Glomerular endothelial cell (primary cell): Measurements from ENCODE around the gene RAB11FIP2. TPM values are rescaled to one million over a fixed set of nuclear protein-coding genes. Genes with fewer than 3 reads are reported as not detected.

Experiments used
- DNase-seq: peaks from one replicate; pipeline ENCODE4 v3.0.0-alpha.2; 2011; ENCODE audit warnings: low read depth, low spot score; ENCODE audit errors: extremely low read depth
- total RNA-seq: library from RNA; depleted of rRNA; stranded (reverse); fragments of >200 nt; gene quantifications from 2 replicates; pipeline ENCODE4 v1.2.3, GENCODE V29; 2015

Gene RAB11FIP2
- total RNA-seq, 1 donor from 2014 or later = 11.7 TPM

GRCh38 chr10:118035354-118036005 lies 11.3 kb downstream of the RAB11FIP2 start:
- DNase-seq = no peak

- DNase-seq = no peak
Measured at GRCh38 chr10:118034791-118035261, 11.9 kb downstream of the RAB11FIP2 start.

GRCh38 chr10:118033905-118034304 lies 12.8 kb downstream of the RAB11FIP2 start:
- DNase-seq = no peak

GRCh38 chr10:118032564-118032963 lies 14.2 kb downstream of the RAB11FIP2 start:
- DNase-seq = no peak

GRCh38 chr10:118031351-118032075 lies 15.2 kb downstream of the RAB11FIP2 start:
- DNase-seq = no peak

DNA sequence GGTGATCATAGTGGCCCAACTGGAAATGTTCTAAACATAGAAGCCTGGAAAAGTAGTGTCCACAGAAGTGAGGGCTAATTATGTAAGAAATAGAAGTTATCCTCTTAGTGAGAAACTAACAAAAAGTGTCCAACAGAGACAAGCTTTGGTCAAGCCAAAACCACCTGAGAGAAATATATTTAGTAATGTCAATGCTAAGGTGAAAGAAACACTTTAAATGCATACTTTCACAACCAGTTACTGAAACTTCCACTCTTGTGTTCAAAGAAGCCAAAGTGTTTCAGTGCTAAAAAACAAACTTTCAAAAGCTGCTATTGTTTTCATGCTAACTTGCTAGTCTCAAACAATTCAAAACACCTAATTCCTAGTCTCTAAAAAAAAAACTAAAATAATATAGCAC lies 18.1 kb downstream of the RAB11FIP2 start:
- DNase-seq = no peak

GRCh38 chr10:118027397-118027796 lies 19.3 kb downstream of the RAB11FIP2 start:
- no peak for DNase-seq

DNA sequence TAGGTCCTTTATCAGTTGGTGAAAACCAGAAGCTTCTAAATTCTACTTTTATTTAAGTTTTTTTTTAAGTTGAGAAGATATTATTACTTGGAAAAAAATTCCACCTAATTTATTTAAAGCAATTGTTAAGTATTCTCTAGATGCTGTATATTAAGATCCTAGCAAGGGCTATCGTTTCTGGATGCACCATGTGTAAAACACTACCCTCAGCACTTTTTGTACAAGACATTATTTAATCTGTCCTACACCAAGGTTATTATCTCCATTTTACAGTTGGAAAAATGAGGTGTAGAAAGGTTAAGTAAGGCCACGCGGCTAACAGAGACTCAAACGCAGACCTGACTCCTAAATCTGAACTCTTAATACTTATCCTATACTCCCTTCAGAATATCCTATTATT lies 19.8 kb downstream of the RAB11FIP2 start:
- DNase-seq = no peak

DNA sequence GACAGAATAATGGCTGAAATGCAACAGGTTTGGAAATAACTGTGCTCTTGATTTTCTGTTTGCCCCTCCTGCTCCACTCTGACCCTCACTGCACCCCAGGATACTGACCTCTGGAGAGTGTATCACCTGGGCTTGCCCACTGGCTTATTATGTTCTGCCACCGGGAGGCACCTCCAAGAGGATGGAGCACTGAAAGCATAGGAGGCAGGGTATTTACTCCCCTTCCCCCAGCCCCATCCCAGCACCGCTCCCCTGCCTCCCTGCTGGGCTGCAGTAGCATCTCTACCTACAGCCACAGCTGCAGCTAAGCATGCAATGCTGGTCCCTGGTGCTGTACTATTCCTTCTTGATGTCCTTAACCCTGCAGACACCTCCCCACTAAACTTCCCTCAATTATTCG lies 26.4 kb downstream of the RAB11FIP2 start:
- no peak for DNase-seq

DNA sequence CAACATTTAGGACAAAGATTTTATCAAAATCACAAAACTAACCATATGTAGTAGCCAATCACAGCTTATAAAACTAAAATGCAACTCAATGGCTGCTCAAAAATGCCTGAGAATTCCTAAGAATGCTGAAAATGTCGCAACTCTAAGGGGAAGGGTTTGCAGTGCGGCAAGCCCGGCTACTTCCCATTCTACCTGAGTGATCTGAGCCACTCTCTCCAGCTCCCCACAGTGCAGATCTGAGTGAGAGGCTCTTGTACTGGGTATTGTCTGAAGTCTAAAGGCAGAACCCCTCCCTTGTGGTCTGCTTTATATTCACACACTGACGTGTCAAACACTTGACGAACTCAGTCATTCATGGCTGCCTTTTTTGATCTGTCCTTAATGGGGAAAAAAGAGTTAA lies 28.9 kb downstream of the RAB11FIP2 start:
- DNase-seq = no peak

DNA sequence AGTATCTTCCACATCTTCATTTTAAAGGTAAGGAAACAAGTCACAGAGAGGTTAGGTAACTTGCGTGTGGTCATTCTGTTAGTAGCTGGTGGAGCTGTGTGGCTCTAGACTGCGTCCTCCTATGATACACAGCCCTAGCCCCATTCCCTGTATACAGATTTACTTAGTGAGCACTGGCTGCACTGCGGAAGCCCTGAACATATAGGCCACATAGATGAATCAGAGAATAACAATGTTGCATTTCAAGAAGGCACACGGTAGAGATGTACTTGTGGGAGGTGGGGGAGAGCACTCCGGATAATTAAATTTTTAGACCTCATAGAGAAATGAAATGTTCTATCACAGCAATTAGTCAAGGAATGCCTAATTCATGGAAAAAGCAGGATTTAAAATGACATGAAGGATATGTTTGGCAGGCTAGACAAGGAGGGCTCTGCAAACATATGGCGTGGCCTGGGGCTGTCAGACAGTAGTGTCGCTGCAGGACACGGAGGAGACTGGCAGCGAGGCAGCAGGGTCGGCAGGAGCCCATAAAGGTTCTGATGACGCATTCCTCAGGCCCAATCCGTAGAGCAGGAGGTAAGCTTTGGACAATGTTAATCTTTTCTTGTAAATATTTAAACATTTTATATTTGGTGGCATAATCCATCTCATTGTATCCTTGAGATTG lies 29.5 kb downstream of the RAB11FIP2 start:
- DNase-seq = no peak

DNA sequence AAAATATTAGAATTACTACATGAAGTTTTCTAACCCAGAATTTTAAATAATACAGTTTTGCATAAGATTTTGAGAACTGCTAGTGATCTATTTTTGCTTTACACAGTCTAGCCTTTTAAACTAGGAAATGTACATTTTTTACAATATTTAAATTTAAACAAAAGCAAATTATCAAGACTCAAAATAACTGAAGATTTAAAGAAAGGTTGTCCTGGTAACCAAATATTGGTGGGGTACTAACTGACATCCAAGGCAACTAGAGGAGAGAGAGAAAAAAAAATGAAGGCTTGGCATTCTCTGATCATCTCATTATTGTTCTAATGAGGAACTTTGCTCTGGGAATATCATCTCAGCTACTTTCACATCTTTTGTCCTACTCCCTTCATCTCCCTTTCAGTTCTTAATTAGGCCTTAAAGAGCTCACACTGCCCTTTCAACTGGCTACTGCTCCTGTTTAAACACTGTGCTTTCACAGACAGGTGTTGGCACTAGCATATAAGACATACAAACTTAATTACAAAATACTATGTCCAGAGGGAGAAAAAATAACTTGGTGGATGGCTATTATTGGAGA lies 33.7 kb downstream of the RAB11FIP2 start:
- no peak for DNase-seq

DNA sequence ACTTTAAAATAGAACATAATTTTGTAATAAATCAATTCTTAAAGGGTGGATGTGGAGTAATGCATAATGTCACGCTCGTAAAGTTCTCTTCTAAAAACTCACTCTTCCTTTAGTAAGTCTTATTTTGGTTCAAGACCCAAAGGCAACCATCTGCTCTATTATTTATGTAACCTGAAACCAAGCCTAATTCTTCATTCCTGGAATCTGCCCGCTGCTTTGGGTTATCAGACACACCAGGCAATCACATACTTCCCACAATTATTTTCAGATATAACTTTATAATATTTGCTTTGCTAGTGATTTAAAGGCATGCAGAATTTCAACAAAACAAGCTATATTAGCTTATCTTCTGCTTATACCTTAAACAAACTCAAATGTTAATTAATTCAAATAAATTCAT lies 39.0 kb downstream of the RAB11FIP2 start:
- DNase-seq = no peak

GRCh38 chr10:118003126-118003525 lies 43.6 kb downstream of the RAB11FIP2 start:
- no peak for DNase-seq

DNA sequence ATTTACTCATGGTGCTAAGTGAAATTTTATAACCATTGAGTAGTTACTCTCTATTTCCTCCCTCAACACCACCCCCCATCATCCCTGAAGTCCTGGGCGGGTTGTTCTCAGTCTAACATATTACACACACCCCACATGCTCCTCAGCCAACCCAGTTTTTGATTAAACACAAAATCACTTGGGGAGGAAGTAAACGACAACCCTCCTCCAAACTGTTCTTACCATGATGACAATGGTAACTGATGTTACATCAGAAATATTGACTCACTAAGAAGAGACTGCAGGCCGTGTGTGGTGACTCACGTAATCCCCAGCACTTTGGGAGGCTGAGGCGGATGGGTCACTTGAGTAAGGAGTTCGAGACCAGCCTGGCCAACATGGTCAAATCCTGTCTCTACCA lies 44.2 kb downstream of the RAB11FIP2 start:
- no peak for DNase-seq

DNA sequence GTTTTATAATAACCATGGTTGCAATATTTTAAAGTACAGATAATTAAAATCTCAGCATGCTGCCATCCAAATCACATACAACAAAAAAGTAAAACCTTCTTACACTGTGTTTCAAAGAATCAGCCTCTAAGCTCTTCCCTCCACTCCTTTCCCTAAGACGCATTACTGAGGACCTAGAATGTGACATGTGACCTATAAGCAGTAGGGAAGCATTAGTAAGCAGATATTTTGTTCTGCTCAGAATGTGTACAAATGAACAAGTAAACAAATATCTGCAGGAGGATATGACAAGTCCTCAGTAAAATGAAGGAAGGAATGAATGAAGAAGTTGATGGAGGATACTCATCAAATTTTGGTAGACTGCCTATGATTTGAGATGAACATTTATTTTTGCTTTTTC lies 49.1 kb downstream of the RAB11FIP2 start:
- no peak for DNase-seq

GRCh38 chr10:117996709-117997108 lies 50.0 kb downstream of the RAB11FIP2 start:
- DNase-seq = no peak

DNA sequence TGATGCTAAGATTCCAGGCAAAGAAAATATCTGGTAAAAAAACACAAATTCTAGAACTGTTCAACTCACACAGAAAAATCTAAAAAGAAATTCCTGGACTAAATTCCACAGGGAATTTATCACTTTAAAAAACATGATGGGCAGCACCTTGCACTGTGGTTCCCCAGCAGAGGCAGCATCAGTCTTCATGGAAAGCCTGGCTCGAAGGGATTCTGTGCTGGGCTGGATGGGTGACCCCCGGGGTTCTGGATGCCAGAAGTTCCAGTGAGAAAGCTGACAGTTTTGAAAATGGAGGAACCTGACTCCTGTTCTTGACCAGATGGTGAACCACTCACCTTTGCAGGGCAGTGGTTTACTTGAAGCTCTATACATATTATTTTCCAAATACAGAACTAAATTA lies 52.0 kb downstream of the RAB11FIP2 start:
- no peak for DNase-seq

DNA sequence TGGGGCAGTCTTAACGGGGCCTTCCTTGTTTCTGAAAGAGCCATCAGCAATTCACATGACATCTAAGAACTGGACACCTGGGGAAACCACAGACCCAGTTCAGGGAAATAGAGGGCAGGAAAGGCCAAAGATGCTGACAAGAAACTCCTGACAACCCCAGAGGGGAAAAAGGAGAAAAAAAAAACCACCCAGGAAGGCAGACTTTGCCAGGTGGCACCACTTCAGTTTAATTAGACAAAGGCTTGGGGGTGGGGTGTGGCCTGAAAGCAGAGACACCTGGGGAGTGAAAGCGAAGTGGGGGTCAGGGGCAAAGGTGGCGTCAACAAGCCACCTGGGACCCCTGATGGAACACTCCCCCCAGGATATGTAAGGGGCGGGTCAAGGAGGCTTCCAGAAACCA lies 53.6 kb downstream of the RAB11FIP2 start:
- no peak for DNase-seq

DNA sequence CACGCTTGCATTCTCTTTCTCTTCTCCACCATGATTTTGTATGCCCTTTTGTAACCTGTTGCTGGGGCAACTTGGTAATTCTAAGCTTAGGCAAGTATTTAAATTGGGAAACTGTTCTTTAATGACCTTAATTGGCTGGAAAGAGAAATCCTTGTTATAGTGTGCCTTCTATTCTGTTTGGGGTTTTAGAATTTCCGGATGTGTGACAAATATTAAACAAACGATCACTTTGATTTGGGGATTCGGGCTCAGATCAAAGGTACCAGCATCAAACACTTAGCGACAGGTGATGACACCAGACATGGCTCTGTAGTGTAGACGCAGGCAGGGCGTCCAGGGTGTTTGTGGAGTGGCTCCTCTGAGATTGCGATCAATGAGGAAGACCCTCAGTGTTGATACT lies 55.0 kb downstream of the RAB11FIP2 start:
- no peak for DNase-seq

- no peak for DNase-seq
Measured at GRCh38 chr10:117989962-117990361, 56.8 kb downstream of the RAB11FIP2 start.

GRCh38 chr10:117988814-117989213 lies 57.9 kb downstream of the RAB11FIP2 start:
- DNase-seq = no peak
